HepG2 (cell line): Measurements from ENCODE around the gene PRKN. TPM values are rescaled to one million over a fixed set of nuclear protein-coding genes. Genes with fewer than 3 reads are reported as not detected.

Source experiments
- ATAC-seq: fragments of 200-7000 bp; cut with Tn5 transposase; 3 replicates; pipeline ENCODE4 v1.9.1; 2020; ENCODE audit warnings: mild to moderate bottlenecking, moderate library complexity
- BruUV-seq: library from RNA; stranded (reverse); fragments of 400-500 nt; replicated peaks from 2 replicates; lab custom pipeline; 2021; lab: Mats Ljungman, UMichigan
- CTCF ChIA-PET: fragments of 300-600 bp; formaldehyde crosslinking; extraction: SDS; loops from one replicate; lab custom pipeline; 2021; ENCODE audit warnings: low total read pairs, inconsistent platforms, low intra/inter-chr PET ratio; lab: Yijun Ruan, JAX
- POLR2A ChIA-PET: fragments of 350-600 bp; sonication (Branson Sonifier 250); formaldehyde crosslinking; loops from one replicate; lab custom pipeline; 2020; ENCODE audit warnings: antibody characterized with exemption, inconsistent platforms; lab: Yijun Ruan, JAX
- DNase-seq: peaks from one replicate; pipeline ENCODE4 v3.0.0-alpha.2; 2015; ENCODE audit warnings: low spot score
- FAIRE-seq: peaks from 3 replicates; lab custom pipeline; 2011; peaks lifted over from hg19 to GRCh38; lab: Jason Lieb, UNC
- H2AFZ ChIP-seq: one replicate; pipeline ENCODE4 v1.6.1; 2011; ENCODE audit warnings: low read length, inconsistent platforms
- H3K27ac ChIP-seq: fragments of 300-600 bp; 3 replicates; pipeline ENCODE4 v1.8.0; 2011; ENCODE audit warnings: mixed run types, mild to moderate bottlenecking, mixed read lengths, low read length, inconsistent platforms; ENCODE audit not compliant: insufficient read depth; ENCODE audit errors: extremely low read length
- H3K27me3 ChIP-seq, 2 experiments: fragments of 200-600 bp in 1 of 2; 2 replicates in 1 of 2; 3 replicates in 1 of 2; pipeline versions ENCODE4 v1.6.0 to v1.8.0; 2011; ENCODE audit warnings: low read length in 2 of 2, mild to moderate bottlenecking in 2 of 2, moderate library complexity in 2 of 2, inconsistent platforms in 1 of 2; ENCODE audit not compliant: insufficient read depth in 2 of 2, control insufficient read depth in 1 of 2
- H3K36me3 ChIP-seq, 2 experiments: fragments of 200-600 bp in 1 of 2; replicated peaks in 1 of 2; 2 replicates in 1 of 2; 3 replicates in 1 of 2; pipeline versions ENCODE4 v1.5.1 to v1.8.0; 2011; ENCODE audit warnings: low read length in 2 of 2, inconsistent platforms in 1 of 2; ENCODE audit not compliant: insufficient read depth in 2 of 2, control insufficient read depth in 1 of 2
- H3K4me1 ChIP-seq: 2 replicates; pipeline ENCODE4 v1.5.1; 2012; ENCODE audit warnings: low read length, inconsistent platforms; ENCODE audit not compliant: insufficient read depth
- H3K4me2 ChIP-seq: 2 replicates; pipeline ENCODE4 v1.6.0; 2011; ENCODE audit warnings: low read depth, low read length, inconsistent platforms
- H3K4me3 ChIP-seq, 3 experiments: fragments of 200-600 bp in 1 of 3; sonication (generic), shearing (Covaris generic) in 1 of 3; replicated peaks in 1 of 3; 2 replicates each; pipeline ENCODE4 v1.5.1; 2011 to 2016; ENCODE audit warnings: low read length in 3 of 3, inconsistent platforms in 2 of 3, low read depth in 2 of 3, mild to moderate bottlenecking in 2 of 3, control low read depth in 1 of 3, mixed read lengths in 1 of 3; ENCODE audit not compliant: insufficient read depth in 1 of 3
- H3K79me2 ChIP-seq: one replicate; pipeline ENCODE4 v1.6.1; 2011; ENCODE audit warnings: low read length, inconsistent platforms; ENCODE audit not compliant: insufficient read depth
- H3K9ac ChIP-seq: 2 replicates; pipeline ENCODE4 v1.6.0; 2011; ENCODE audit warnings: mild to moderate bottlenecking, low read depth, low read length, inconsistent platforms; ENCODE audit not compliant: insufficient read depth
- H3K9me3 ChIP-seq: 2 replicates; pipeline ENCODE4 v1.5.1; 2012; ENCODE audit warnings: mild to moderate bottlenecking, low read length
- H4K20me1 ChIP-seq: 2 replicates; pipeline ENCODE4 v1.6.0; 2011; ENCODE audit warnings: inconsistent platforms, mild to moderate bottlenecking, low read length, moderate library complexity; ENCODE audit not compliant: insufficient read depth
- AKAP8 ChIP-seq: sonication (generic); formaldehyde crosslinking; IDR thresholded peaks from 2 replicates; pipeline ENCODE4 v1.5.1; 2020; ENCODE audit warnings: mild to moderate bottlenecking, missing genetic modification reagents
- KLF15 ChIP-seq: sonication (generic); formaldehyde crosslinking; IDR thresholded peaks from 2 replicates; pipeline ENCODE4 v1.8.1; 2023; ENCODE audit warnings: borderline replicate concordance, mild to moderate bottlenecking, inconsistent platforms, missing genetic modification reagents, mixed read lengths
- SIX1 ChIP-seq: sonication (generic); formaldehyde crosslinking; IDR thresholded peaks from 2 replicates; pipeline ENCODE4 v1.4.0; 2020; ENCODE audit warnings: missing genetic modification reagents, borderline replicate concordance
- TMF1 ChIP-seq: sonication (generic); formaldehyde crosslinking; IDR thresholded peaks from 2 replicates; pipeline ENCODE4 v1.8.1; 2022; ENCODE audit warnings: low read depth, missing genetic modification reagents
- ZBTB7A ChIP-seq: sonication (generic); formaldehyde crosslinking; IDR thresholded peaks from 2 replicates; pipeline ENCODE4 v1.8.0; 2022; ENCODE audit warnings: mild to moderate bottlenecking, missing genetic modification reagents
- ZEB1 ChIP-seq: IDR thresholded peaks from 2 replicates; pipeline ENCODE4 v1.6.1; 2012; ENCODE audit warnings: mild to moderate bottlenecking, low read depth, inconsistent platforms; ENCODE audit not compliant: insufficient replicate concordance
- ZFP36L1 ChIP-seq: sonication (generic); formaldehyde crosslinking; IDR thresholded peaks from 2 replicates; pipeline ENCODE4 v1.8.0; 2022; ENCODE audit warnings: mild to moderate bottlenecking, missing genetic modification reagents, moderate library complexity
- ZFX ChIP-seq: sonication (generic); formaldehyde crosslinking; IDR thresholded peaks from 2 replicates; pipeline ENCODE4 v1.4.0; 2020; ENCODE audit warnings: mild to moderate bottlenecking, low read depth, missing genetic modification reagents, moderate library complexity
- ZNF138 ChIP-seq: sonication (generic); formaldehyde crosslinking; IDR thresholded peaks from 2 replicates; pipeline ENCODE4 v1.5.0; 2020; ENCODE audit warnings: mild to moderate bottlenecking, low read depth, missing genetic modification reagents
- ZNF17 ChIP-seq: sonication (generic); formaldehyde crosslinking; IDR thresholded peaks from 2 replicates; pipeline ENCODE4 v1.5.0; 2020; ENCODE audit warnings: mild to moderate bottlenecking, missing genetic modification reagents
- ZNF34 ChIP-seq: sonication (generic); formaldehyde crosslinking; IDR thresholded peaks from 2 replicates; pipeline ENCODE4 v1.4.0; 2020; ENCODE audit warnings: mild to moderate bottlenecking, missing genetic modification reagents, borderline replicate concordance
- ZNF350 ChIP-seq: sonication (generic); formaldehyde crosslinking; IDR thresholded peaks from 2 replicates; pipeline ENCODE4 v1.4.0; 2020; ENCODE audit warnings: mild to moderate bottlenecking, low read depth, missing genetic modification reagents, borderline replicate concordance
- WGBS: methylation state at CpG from one replicate; pipeline ENCODE4 v1.1.6; 2017; ENCODE audit warnings: low lambda C conversion rate; 5-methylcytosine and 5-hydroxymethylcytosine counted together
- in situ Hi-C: cut with HindIII; loops from 2 replicates; pipeline ENCODE4 v1.10.0; 2017; ENCODE audit warnings: low pct_unique_long_range_greater_than_20kb; ENCODE audit not compliant: extremely low pct_ligation_motif_present
- intact Hi-C: fragments of 100-400 bp; cut with micrococcal nuclease; formaldehyde crosslinking; loops from one replicate; pipeline ENCODE4 v1.10.0; 2022; ENCODE audit not compliant: unreplicated experiment
- polyA plus RNA-seq, 8 experiments: library from polyadenylated mRNA; depleted of rRNA in 3 of 8; stranded (reverse) in 7 of 8; unstranded in 1 of 8; fragments of >200 nt; fragmentation: Illumina TruSeq in 4 of 8; extraction: Trizol in 4 of 8; gene quantifications; 2 replicates each; pipeline versions ENCODE4 v1.2.1 to v1.2.3, GENCODE V29; 2011 to 2016; ENCODE audit warnings: low read depth in 4 of 8, missing spikeins in 1 of 8, mixed read lengths in 1 of 8; ENCODE audit not compliant: insufficient read depth in 1 of 8
- total RNA-seq, 5 experiments: library from RNA; depleted of rRNA; stranded (reverse); fragments of >200 nt; fragmentation: Illumina TruSeq; extraction: Trizol; gene quantifications; 2 replicates each; pipeline ENCODE4 v1.2.3, GENCODE V29; 2016; ENCODE audit warnings: low read depth in 1 of 5
- TF ChIP-seq, protein P1 (sequence below): sonication (generic); formaldehyde crosslinking; IDR thresholded peaks from 2 replicates; pipeline ENCODE4 v1.8.1; 2023; ENCODE audit warnings: mild to moderate bottlenecking, missing genetic modification reagents, borderline replicate concordance

Gene PRKN
- total and polyA plus RNA-seq, 2 of the 13 experiments (the other 11 are each of a cell fraction or from before 2014, with no cell fraction given), result 0.31 to 0.44 TPM

DNA sequence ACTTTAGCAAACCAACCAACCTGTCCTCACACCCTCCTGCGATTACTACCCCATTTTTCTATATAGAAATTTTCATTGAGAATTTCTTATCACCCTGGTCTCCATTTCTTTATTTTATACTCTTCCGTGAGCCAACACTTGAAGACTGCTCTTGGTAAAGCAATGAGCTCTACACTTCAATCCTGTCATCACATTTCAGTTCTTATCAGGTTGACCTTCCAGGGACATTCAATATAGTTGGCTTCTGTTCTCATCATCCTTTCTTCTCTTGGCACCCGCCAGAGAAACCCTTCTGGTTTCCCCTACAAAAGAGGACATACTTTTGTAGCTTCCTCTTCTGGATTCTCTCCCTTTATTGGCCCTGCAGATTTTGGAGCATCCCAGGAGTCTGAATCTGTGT lies 279.3 kb downstream of the PRKN start:
- in situ Hi-C loops (no loop called here), intact Hi-C loops (no loop called here)
- no peaks in the 10 kb centered on the region for H3K27me3 ChIP-seq
- no peak overlapping the region for H3K27ac ChIP-seq
- no peak overlapping the region for H3K9ac ChIP-seq
- CTCF ChIA-PET, result no interaction called here
- no peak for FAIRE-seq
- TF ChIP-seq, protein P1, sequence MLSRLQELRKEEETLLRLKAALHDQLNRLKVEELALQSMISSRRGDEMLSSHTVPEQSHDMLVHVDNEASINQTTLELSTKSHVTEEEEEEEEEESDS (CRISPR knock-in tag), result no peak
- TF ChIP-seq ZNF350 (CRISPR knock-in tag), result no peak
- TF ChIP-seq KLF15, result no peak
- TF ChIP-seq SIX1 (CRISPR knock-in tag), result no peak
- no peak for TF ChIP-seq ZNF138 (CRISPR knock-in tag)
- no peak for TF ChIP-seq ZEB1
- TF ChIP-seq ZBTB7A (CRISPR knock-in tag), result no peak
- no peak for TF ChIP-seq ZFP36L1
- TF ChIP-seq AKAP8 (CRISPR knock-in tag), result no peak
- no peak for TF ChIP-seq ZNF34 (CRISPR knock-in tag)
- TF ChIP-seq TMF1 (CRISPR knock-in tag), result no peak
- no peak for TF ChIP-seq ZNF17 (CRISPR knock-in tag)
- no peak for TF ChIP-seq ZFX
- no peak overlapping the region for H3K4me2 ChIP-seq
- DNase-seq, result no peak
- peaks cover 8% of the 10 kb centered on the region; the same call in 1 of the 2 replicates for H3K4me1 ChIP-seq
- no peaks in the 10 kb centered on the region for H3K79me2 ChIP-seq
- no peaks in the 10 kb centered on the region for H3K36me3 ChIP-seq
- H2AFZ ChIP-seq, result no peak overlapping the region
- BruUV-seq, result no TSS peak
- POLR2A ChIA-PET, result no interaction called here
- no peak for ATAC-seq
- no peaks in the 10 kb centered on the region for H3K9me3 ChIP-seq
- H3K4me3 ChIP-seq, result no peak overlapping the region
- 30% methylated on average over 3 of the region's 3 CpGs for WGBS
- H4K20me1 ChIP-seq, result no peaks in the 10 kb centered on the region
